ENCODE measurements around the gene LDLRAD4.

DNA sequence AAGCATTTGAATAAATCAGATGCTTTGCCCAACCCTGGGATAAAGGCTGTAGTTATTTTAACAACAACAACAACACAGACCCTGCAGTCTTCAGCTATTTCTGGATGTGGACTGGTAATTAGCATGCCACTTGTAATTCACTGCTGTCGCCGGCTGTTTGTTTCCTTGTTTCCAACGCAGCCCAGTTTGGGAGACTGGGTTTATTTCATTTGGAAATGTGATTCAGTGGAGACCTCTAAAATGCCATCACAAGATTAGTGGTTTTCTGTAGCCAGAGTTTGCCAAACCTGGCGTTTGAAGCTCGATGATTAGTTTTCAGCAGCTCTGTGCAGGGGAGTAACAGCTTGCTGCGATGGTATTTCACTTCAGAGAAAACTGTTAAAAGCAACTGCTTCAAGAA is 83.5 kb downstream of the LDLRAD4 start:
- TF ChIP-seq, protein P1, sequence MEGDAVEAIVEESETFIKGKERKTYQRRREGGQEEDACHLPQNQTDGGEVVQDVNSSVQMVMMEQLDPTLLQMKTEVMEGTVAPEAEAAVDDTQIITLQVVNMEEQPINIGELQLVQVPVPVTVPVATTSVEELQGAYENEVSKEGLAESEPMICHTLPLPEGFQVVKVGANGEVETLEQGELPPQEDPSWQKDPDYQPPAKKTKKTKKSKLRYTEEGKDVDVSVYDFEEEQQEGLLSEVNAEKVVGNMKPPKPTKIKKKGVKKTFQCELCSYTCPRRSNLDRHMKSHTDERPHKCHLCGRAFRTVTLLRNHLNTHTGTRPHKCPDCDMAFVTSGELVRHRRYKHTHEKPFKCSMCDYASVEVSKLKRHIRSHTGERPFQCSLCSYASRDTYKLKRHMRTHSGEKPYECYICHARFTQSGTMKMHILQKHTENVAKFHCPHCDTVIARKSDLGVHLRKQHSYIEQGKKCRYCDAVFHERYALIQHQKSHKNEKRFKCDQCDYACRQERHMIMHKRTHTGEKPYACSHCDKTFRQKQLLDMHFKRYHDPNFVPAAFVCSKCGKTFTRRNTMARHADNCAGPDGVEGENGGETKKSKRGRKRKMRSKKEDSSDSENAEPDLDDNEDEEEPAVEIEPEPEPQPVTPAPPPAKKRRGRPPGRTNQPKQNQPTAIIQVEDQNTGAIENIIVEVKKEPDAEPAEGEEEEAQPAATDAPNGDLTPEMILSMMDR (IDR thresholded peaks at IDR 0.05), result no peak
- TF ChIP-seq POLR2A (IDR thresholded peaks at IDR 0.05; ENCODE audit: low read depth) (no peak), EP300 (IDR thresholded peaks at IDR 0.05) (no peak), POLR2AphosphoS5 (IDR thresholded peaks at IDR 0.05) (no peak)
